Measurements from ENCODE around the gene UTP3.
"Not testable (repeated sequence)": the region's sequence is repeated elsewhere in the genome, so short reads cannot be mapped to it uniquely, and the experiment has no call there.

The UTP3 gene

DNA sequence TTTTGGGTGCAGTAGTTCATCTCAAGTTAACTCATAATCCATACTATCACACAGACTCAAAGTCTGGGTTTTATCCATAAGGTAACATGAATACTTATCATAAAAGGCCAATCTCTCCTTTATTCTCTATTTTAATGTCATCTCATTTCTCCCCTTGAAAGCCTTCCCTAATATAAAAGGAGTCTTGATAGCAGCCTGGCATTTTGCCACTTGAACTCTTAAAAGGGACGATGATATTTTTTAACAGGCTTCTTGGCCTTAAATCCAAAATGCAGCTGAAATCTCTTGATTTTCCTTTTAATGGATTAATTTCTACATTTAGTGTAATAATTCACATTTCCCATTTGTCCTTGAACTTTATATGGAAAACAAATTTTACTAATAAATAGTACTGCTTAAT is 13.6 kb upstream of the UTP3 start:
- peaks cover 1% of the 10 kb centered on the region for H3K27me3 Mint-ChIP-seq
- no peaks in the 10 kb centered on the region for H3K9me3 Mint-ChIP-seq
- H3K4me3 Mint-ChIP-seq = no peak overlapping the region
- H3K4me1 Mint-ChIP-seq = peaks cover 6% of the 10 kb centered on the region
- H3K27ac Mint-ChIP-seq = no peak overlapping the region
- no peaks in the 10 kb centered on the region for H3K36me3 Mint-ChIP-seq

DNA sequence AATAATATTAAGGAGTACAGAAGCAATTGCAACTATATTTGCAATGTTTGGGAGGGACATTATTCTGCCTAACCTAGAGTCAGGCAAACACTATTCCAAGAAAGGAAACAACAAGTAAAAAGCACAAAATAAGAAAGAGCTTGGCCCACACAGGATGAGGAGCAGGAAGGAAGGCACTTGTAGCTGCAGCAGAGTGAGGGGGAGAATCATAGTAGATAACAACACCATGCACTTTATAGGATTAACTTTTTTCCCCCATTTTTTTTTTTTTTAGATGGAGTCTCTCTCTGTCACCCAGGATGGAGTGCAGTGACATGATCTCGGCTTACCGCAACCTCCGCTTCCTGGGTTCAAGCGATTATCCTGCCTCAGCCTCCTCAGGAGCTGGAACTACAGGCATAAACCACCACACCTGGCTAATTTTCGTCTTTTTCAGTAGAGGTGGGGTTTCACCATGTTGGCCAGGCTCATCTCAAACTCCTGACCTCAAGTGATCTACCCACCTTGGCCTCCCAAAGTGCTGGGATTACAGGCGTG is 11.7 kb upstream of the UTP3 start:
- Mint-ChIP-seq H3K4me1 (peaks cover 6% of the 10 kb centered on the region), H3K27me3 (no peaks in the 10 kb centered on the region), H3K9me3 (no peaks in the 10 kb centered on the region), H3K36me3 (no peaks in the 10 kb centered on the region), H3K4me3 (no peak overlapping the region), H3K27ac (no peak overlapping the region)

DNA sequence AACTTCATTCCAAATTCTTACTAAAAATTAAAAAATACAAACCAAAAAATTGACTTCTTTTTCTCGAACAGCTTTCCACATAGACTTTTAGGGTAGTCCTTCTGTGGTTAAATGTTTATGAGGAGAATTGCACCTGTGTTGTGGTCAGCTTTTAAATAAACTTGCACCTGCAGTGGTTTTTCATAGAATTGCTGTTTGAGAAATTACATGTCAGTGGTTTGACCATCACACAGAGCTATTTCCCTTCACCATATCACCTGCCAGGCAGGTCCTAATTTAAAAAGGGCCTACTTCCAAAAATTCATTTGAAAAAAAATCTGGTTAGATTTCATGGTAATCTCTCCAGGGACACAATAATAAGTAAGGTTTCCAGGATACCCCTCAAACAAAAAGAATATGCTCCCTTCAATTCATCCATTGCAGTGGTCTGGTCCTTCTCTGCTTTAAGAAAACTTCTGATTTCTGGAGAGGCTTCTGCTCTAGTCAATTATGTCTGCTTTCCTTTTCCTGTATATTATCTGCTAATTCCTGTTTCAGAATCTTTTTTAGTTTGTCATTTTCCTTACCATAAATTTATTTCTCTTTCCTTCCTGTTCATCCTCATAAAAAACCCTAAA is 9.8 kb upstream of the UTP3 start:
- Mint-ChIP-seq H3K36me3 (no peaks in the 10 kb centered on the region), H3K4me3 (no peak overlapping the region), H3K9me3 (no peaks in the 10 kb centered on the region), H3K27ac (no peak overlapping the region), H3K27me3 (no peaks in the 10 kb centered on the region), H3K4me1 (peaks cover 6% of the 10 kb centered on the region)

DNA sequence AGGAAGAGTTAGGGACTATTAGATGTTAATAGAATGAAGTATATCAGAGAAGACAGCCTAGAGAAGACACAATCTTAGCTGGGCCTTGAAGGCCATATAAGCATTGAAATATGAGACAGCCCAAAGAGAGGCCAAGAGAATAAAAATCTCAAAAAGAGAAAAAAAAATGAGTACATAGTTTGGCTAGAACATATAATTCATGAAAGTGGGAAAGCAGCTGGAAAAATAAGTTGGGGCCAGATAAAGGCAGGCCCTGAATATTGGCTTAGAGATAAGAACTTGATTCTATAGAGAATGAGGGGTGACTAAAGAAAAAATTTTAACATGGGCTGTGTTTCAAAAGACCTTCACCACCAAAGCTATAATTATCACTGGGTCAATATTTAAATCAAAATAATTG is 7.4 kb upstream of the UTP3 start:
- H3K36me3 Mint-ChIP-seq = no peaks in the 10 kb centered on the region
- H3K4me3 Mint-ChIP-seq = no peak overlapping the region
- no peaks in the 10 kb centered on the region for H3K27me3 Mint-ChIP-seq
- no peaks in the 10 kb centered on the region for H3K9me3 Mint-ChIP-seq
- H3K4me1 Mint-ChIP-seq = peaks cover 6% of the 10 kb centered on the region
- no peak overlapping the region for H3K27ac Mint-ChIP-seq

DNA sequence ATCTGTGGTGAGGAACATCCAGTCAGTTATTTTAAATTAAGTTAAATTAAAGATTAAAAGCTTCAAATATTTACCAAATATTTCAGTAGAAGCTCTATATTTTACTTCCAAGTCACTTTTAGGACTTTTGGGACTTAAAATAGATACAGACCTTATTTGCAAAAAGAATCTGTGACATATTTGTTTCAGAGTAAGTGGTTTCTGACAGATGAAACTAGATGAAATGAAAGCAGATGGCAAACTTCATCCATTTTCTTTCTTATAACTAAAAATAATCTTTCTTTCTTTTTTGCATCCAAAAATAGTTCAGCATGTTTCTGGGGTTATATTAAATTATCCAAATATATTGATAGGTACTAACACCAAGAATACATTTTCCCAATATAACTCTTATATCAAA is 6.6 kb upstream of the UTP3 start:
- Mint-ChIP-seq H3K4me1 (peaks cover 6% of the 10 kb centered on the region), H3K27me3 (no peaks in the 10 kb centered on the region), H3K27ac (no peak overlapping the region), H3K4me3 (no peak overlapping the region), H3K9me3 (no peaks in the 10 kb centered on the region), H3K36me3 (no peaks in the 10 kb centered on the region)

DNA sequence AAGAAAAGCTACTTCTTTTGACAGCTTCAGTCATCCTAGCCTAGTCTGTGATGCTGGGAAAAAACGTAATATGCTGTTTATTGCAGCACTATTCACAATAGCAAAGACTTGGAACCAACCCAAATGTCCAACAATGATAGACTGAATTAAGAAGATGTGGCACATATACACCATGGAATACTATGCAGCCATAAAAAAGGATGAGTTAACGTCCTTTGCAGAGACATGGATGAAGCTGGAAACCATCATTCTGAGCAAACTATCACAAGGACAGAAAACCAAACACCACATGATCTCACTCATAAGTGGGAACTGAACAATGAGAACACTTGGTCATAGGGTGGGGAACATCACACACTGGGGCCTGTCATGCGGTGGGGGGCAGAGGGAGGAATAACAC is 6.2 kb upstream of the UTP3 start:
- H3K36me3 Mint-ChIP-seq, H3K27me3 Mint-ChIP-seq, H3K9me3 Mint-ChIP-seq, H3K4me1 Mint-ChIP-seq, H3K27ac Mint-ChIP-seq, H3K4me3 Mint-ChIP-seq: not testable (repeated sequence)

DNA sequence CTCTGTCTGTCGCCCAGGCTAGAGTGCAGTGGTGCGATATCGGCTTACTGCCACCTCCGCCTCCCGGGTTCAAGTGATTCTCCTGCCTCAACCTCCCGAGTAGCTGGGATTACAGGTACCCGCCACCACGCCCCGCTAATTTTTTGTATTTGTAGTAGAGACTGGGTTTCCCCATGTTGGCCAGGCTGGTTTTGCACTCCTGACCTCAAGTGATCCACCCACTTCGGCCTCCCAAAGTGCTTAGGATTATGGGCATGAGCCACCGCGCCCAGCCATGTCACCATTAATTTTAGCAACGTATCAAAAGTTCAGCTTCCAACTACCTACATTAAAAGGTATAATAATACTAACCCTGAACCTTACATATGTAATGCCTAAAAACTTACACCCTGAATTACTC is 940 bp upstream of the UTP3 start:
- Mint-ChIP-seq H3K9me3 (peaks cover 5% of the 10 kb centered on the region), H3K4me3 (peak overlapping the region; percentile 93), H3K27me3 (no peaks in the 10 kb centered on the region), H3K36me3 (peaks cover 24% of the 10 kb centered on the region), H3K4me1 (peaks cover 44% of the 10 kb centered on the region), H3K27ac (peak overlapping the region; percentile 99)

DNA sequence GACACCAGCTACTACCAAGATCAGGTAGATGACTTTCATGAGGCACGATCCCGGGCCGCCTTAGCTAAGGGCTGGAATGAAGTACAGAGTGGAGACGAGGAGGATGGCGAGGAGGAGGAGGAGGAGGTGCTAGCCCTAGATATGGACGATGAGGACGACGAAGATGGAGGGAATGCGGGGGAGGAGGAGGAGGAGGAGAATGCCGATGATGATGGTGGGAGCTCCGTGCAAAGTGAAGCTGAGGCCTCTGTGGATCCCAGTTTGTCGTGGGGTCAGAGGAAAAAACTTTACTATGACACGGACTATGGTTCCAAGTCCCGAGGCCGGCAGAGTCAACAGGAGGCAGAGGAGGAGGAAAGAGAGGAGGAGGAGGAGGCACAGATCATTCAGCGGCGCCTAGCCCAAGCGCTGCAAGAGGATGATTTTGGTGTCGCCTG is 481 bp downstream of the UTP3 start:
- Mint-ChIP-seq H3K27ac (peak overlapping the region; percentile 99), H3K36me3 (peaks cover 24% of the 10 kb centered on the region), H3K4me1 (peaks cover 44% of the 10 kb centered on the region), H3K27me3 (no peaks in the 10 kb centered on the region), H3K4me3 (peak overlapping the region; percentile 93), H3K9me3 (peaks cover 5% of the 10 kb centered on the region)

DNA sequence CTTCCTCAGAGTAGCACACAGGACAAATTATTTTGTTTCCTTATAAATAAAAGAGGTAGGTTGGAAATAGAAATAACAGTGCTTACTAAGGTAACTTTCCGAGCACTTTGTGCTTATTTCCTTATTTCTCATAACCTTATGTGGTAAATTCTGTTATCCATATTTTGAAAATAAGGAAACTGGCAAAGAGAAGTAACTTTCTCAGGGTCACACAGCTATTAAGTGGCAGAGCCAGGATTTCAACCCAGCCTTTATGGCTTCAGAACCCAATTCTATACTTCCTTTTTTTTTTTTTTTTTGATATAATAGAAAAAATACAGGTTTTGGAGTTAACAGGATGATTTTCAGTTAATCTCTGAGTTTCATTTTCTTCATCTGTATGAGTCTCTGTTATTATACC is 3.3 kb downstream of the UTP3 start:
- H3K27ac Mint-ChIP-seq = no peak overlapping the region
- H3K36me3 Mint-ChIP-seq = peaks cover 24% of the 10 kb centered on the region
- peaks cover 44% of the 10 kb centered on the region for H3K4me1 Mint-ChIP-seq
- no peaks in the 10 kb centered on the region for H3K27me3 Mint-ChIP-seq
- peaks cover 5% of the 10 kb centered on the region for H3K9me3 Mint-ChIP-seq
- peak overlapping the region; percentile 53 for H3K4me3 Mint-ChIP-seq

DNA sequence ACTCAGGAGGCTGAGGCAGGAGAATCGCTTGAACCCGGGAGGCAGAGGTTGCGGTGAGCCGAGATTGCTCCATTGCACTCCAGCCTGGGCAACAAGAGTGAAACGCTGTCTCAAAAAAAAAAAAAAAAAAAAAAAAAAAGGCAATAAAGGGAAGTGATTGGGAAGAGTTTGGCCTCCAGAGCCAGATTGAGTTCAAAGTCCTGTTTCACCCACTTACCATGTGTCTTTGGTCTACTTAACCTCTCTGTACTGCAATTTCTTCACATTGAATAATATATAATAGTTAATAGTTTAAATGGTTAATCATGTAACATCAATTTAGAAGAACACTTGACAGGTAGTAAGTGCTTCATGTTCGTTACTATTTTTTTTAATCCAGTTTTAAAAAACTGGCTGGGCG is 6.3 kb downstream of the UTP3 start:
- H3K27ac Mint-ChIP-seq, H3K9me3 Mint-ChIP-seq, H3K27me3 Mint-ChIP-seq, H3K4me3 Mint-ChIP-seq: not testable (repeated sequence)
- Mint-ChIP-seq H3K36me3 (peaks cover 12% of the 10 kb centered on the region), H3K4me1 (peaks cover 21% of the 10 kb centered on the region)

DNA sequence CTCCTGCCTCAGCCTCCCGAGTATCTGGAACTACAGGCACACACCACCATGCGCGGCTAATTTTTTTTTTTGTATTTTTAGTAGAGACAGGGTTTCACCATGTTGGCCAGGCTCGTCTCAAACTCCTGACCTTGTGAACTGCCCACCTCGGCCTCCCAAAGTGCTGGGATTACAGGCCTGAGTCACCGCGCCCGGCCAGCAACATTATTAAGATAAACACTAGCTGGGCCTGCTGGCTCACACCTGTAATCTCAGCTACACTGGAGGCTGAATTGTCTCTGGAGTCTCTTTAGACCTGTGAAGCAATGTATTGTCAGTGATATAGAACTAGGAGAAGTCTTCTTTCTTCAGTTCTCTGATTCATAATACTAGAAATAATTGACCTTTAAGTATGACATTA is 10.1 kb downstream of the UTP3 start:
- H3K36me3 Mint-ChIP-seq, H3K9me3 Mint-ChIP-seq, H3K27ac Mint-ChIP-seq, H3K27me3 Mint-ChIP-seq, H3K4me3 Mint-ChIP-seq, H3K4me1 Mint-ChIP-seq: not testable (repeated sequence)

DNA sequence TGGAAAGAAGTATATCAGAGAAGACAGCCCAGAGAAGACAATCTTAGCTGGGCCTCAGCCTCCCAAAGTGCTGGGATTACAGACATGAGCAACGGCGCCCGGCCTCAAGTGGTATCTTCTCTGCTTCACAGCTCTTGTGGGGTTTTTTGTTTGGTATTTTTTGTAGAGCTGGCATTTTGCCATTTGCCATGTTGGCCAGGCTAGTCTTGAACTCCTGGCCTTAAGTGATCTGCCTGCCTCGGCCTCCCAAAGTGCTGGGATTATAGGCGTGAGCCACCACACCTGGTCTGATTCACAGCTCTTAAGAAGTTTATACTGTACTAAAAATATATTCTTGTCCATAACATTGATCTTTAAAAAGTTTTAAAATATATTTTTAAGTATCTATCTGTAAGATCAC is 12.4 kb downstream of the UTP3 start:
- Mint-ChIP-seq H3K27me3 (no peaks in the 10 kb centered on the region), H3K9me3 (no peaks in the 10 kb centered on the region), H3K27ac (no peak overlapping the region), H3K4me1 (peaks cover 14% of the 10 kb centered on the region), H3K4me3 (no peak overlapping the region), H3K36me3 (no peaks in the 10 kb centered on the region)

DNA sequence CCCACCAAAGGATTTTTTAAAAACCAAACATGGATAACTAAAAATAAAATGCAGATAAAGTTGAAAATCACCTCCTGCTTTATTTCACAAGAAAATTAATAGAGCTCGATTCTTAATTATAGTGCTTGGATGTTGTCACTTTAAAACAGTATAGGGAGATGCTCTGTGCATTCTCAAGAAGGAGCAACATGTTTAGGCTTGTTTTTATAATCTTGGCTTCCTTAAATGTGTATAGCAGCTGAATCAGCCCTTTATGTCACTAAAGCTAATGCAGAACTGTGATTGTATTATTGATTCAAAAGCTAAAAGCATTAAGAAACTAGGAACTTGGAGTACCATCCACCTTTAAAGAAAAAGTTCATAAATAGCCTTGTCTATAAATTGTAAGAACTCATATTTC is 12.9 kb downstream of the UTP3 start:
- no peaks in the 10 kb centered on the region for H3K27me3 Mint-ChIP-seq
- H3K4me1 Mint-ChIP-seq = peaks cover 20% of the 10 kb centered on the region
- H3K9me3 Mint-ChIP-seq = no peaks in the 10 kb centered on the region
- no peaks in the 10 kb centered on the region for H3K36me3 Mint-ChIP-seq
- no peak overlapping the region for H3K27ac Mint-ChIP-seq
- H3K4me3 Mint-ChIP-seq = no peak overlapping the region

DNA sequence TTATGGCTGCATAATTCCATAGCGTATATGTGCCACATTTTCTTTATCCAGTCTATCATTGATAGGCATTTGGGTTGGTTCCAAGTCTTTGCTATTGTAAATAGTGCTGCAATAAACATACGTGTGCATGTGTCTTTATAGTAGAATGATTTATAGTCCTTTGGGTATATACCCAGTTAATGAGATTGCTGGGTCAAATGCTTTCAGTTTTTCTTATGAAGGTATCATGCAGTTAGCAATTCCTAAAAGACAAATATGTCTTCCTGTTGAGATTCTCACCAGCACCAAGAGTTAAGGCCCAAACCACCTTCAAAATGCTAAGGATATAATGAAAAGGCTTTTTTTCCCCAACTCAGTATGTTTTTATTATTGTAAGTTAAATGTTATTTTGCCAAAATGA is 14.3 kb downstream of the UTP3 start:
- not testable (repeated sequence) for H3K36me3 Mint-ChIP-seq, H3K27me3 Mint-ChIP-seq, H3K9me3 Mint-ChIP-seq, H3K4me3 Mint-ChIP-seq
- peaks cover 30% of the 10 kb centered on the region for H3K4me1 Mint-ChIP-seq
- peak overlapping the region; percentile 43 for H3K27ac Mint-ChIP-seq

DNA sequence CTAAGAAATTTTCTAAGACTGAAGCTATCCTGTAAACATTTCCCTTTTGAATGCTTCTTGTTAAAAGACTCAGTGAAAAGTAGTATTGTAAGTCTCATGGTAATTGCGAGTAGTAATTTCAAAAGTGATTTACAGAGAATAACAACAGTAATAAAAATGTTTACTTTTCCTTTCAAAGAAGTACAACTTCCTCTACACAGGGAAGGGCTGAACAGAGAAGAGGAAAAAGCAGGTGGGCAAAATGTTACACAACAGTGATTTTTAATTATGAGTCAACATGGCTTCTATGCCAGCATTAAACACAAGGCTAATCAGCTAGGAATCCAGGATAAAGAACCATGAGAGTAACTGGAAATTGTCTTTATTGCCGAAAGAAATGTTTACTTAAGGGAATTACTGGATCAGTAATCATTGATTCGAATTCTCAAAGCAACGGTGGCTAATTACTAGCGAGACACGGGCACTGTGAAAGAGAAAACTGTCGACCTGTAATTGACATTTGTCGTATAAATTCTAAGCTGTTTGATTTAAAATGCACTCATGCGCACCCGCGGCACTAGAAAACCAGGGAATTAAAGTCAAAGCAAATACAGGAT is 15.4 kb downstream of the UTP3 start:
- H3K4me1 Mint-ChIP-seq = peaks cover 30% of the 10 kb centered on the region
- H3K36me3 Mint-ChIP-seq = no peaks in the 10 kb centered on the region
- H3K4me3 Mint-ChIP-seq = peak overlapping the region; percentile 91
- no peaks in the 10 kb centered on the region for H3K27me3 Mint-ChIP-seq
- peak overlapping the region; percentile 90 for H3K27ac Mint-ChIP-seq
- no peaks in the 10 kb centered on the region for H3K9me3 Mint-ChIP-seq

DNA sequence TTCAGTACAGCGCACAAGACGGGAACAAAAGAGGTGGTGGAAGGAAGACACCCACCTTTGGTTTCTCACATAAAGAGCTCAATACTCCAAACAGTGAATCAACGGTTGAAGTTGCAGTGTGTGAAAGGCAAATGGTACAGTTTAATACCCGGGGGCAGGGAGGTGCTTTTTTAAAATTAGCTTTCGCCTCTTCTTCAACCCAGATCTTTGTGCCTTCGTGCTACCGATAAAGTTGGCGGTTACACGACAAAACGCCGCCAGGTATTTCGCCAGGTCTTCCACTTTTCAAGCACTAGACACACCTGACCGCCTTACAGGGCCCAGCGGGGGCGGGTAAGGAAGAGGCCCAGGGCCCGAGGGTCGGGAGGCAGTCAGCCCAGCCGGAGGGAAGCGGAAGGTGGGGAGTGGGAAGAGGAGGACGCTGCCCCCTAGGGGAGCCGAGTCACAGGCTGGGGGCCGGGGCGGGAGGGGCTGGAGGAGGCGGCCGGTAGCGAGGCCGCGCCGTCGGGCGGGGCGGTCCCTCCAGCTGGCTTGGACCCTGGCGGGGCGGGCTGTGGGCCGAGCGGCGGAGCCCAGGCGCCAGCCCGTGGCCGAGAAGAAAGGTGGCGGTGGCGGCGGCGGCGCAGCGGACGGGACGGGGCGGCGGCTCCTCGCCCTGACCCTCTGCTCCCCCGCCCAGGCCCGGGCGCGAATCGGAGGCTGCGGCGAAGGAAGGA is 16.0 kb downstream of the UTP3 start:
- Mint-ChIP-seq H3K9me3 (no peaks in the 10 kb centered on the region), H3K4me3 (peak overlapping the region; percentile 91), H3K4me1 (peaks cover 36% of the 10 kb centered on the region), H3K36me3 (no peaks in the 10 kb centered on the region), H3K27ac (peak overlapping the region; percentile 90), H3K27me3 (no peaks in the 10 kb centered on the region)
